HG03135 (cell line): ENCODE data around the gene SCN10A.

Experiments used
- ATAC-seq: cut with Tn5 transposase; IDR thresholded peaks from one replicate; pipeline ENCODE4 v1.9.1; 2021; ENCODE audit warnings: mild to moderate bottlenecking, moderate library complexity; ENCODE audit not compliant: unreplicated experiment

Gene SCN10A

GRCh38 chr3:38655708-38656300 is 160.2 kb downstream of the SCN10A start:
- ATAC-seq, result no peak

GRCh38 chr3:38653685-38654537 is 162.1 kb downstream of the SCN10A start:
- no peak for ATAC-seq

GRCh38 chr3:38652934-38653333 is 163.1 kb downstream of the SCN10A start:
- no peak for ATAC-seq

GRCh38 chr3:38651153-38651789 is 164.7 kb downstream of the SCN10A start:
- ATAC-seq, result peak; percentile 51

GRCh38 chr3:38650248-38650951 is 165.6 kb downstream of the SCN10A start:
- ATAC-seq, result no peak

GRCh38 chr3:38649500-38650247 is 166.3 kb downstream of the SCN10A start, which contains the start of gene SCN5A:
Gene SCN5A, minus strand, starts transcription at chr3:38649687. Its CDS starts 16,380 bp downstream, at chr3:38633307.
- no peak for ATAC-seq

- no peak for ATAC-seq
Measured at GRCh38 chr3:38648659-38649499, 167.1 kb downstream of the SCN10A start.

GRCh38 chr3:38648024-38648658 is 167.9 kb downstream of the SCN10A start:
- ATAC-seq, result no peak

GRCh38 chr3:38647217-38647970 is 168.6 kb downstream of the SCN10A start:
- ATAC-seq, result no peak
